Upper lobe of right lung (tissue), 1 donor: ENCODE measurements around the gene FGGY. TPM values are rescaled to one million over a fixed set of nuclear protein-coding genes. Genes with fewer than 3 reads are reported as not detected.
A peak's percentile ranks its signal among the peaks of the same experiment; 100 is the strongest.

Source experiments
- ATAC-seq: fragments of 200-7000 bp; cut with Tn5 transposase; one replicate; pipeline ENCODE4 v1.9.1; 2020; ENCODE audit warnings: mild to moderate bottlenecking, moderate library complexity
- DNase-seq: peaks from one replicate; pipeline ENCODE4 v3.0.0-alpha.2; 2020
- H3K27ac ChIP-seq: fragments of 200-600 bp; one replicate; pipeline ENCODE4 v1.8.0; 2022
- H3K27me3 ChIP-seq: fragments of 200-600 bp; one replicate; pipeline ENCODE4 v1.8.0; 2022; ENCODE audit warnings: mild to moderate bottlenecking
- H3K36me3 ChIP-seq: fragments of 200-600 bp; one replicate; pipeline ENCODE4 v1.8.0; 2022
- H3K4me1 ChIP-seq: fragments of 200-600 bp; one replicate; pipeline ENCODE4 v1.8.0; 2022
- H3K4me3 ChIP-seq: fragments of 200-600 bp; one replicate; pipeline ENCODE4 v1.8.0; 2022; ENCODE audit warnings: mild to moderate bottlenecking
- H3K9me3 ChIP-seq: fragments of 200-600 bp; one replicate; pipeline ENCODE4 v1.8.0; 2022
- intact Hi-C: fragments of 100-400 bp; cut with DNase I; formaldehyde crosslinking; loops from one replicate; pipeline ENCODE4 v1.11.0; 2022
- total RNA-seq: library from RNA; stranded (reverse); fragmentation: NEBNext Ultra II Directional; extraction: Animal tissue kit (Norgen Biotek cat#: 25700); gene quantifications from one replicate; pipeline ENCODE4 v1.2.1, GENCODE V29; 2021
- TF ChIP-seq, protein P1 (sequence below): fragments of 200-600 bp; IDR thresholded peaks from one replicate; pipeline ENCODE4 v1.8.0; 2022; ENCODE audit warnings: antibody characterized with exemption
- donor health status: DM: no; HTN: yes; CAD: no; lungs with severe emphysema.

The FGGY gene
- total RNA-seq, 1 donor from 2014 or later, result 39.2 TPM

DNA sequence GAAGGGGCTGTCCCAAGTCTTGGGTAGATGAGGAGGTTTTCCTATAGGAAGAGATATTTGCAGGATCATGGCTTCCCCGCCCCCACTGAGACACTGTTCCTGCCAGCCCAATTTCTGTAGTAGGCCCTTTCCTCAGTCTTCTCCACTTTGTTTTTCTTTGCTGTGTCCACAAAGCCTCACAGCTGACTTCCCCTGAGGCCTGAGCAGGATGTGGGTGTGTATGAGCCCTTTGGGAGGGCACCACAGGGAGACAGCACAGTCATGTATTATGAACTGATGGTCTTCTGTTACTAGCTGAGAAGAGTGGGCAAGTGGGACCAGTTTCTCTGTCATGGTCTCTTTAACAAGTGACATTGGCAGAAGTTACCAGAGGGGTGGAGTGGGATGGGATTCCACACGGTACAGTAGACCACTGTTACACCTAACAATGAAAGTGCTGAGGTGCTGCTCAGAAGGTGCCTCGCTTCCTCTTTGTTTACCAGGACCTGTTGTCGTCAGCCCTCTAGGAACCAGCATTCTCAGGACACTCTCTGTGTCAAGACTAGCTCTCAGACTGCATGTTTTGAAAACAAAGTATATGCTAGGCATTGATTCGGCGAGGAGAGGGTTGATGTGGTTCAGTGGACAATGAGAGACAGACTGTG, 264.0 kb downstream of the FGGY start:
- Histone ChIP-seq H3K36me3 (no peaks in the 10 kb centered on the region), H3K27me3 (no peaks in the 10 kb centered on the region), H3K27ac (no peak overlapping the region), H3K4me3 (no peak overlapping the region), H3K9me3 (no peaks in the 10 kb centered on the region), H3K4me1 (no peaks in the 10 kb centered on the region)
- TF ChIP-seq, protein P1, sequence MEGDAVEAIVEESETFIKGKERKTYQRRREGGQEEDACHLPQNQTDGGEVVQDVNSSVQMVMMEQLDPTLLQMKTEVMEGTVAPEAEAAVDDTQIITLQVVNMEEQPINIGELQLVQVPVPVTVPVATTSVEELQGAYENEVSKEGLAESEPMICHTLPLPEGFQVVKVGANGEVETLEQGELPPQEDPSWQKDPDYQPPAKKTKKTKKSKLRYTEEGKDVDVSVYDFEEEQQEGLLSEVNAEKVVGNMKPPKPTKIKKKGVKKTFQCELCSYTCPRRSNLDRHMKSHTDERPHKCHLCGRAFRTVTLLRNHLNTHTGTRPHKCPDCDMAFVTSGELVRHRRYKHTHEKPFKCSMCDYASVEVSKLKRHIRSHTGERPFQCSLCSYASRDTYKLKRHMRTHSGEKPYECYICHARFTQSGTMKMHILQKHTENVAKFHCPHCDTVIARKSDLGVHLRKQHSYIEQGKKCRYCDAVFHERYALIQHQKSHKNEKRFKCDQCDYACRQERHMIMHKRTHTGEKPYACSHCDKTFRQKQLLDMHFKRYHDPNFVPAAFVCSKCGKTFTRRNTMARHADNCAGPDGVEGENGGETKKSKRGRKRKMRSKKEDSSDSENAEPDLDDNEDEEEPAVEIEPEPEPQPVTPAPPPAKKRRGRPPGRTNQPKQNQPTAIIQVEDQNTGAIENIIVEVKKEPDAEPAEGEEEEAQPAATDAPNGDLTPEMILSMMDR, result no peak
- no peak for DNase-seq
- ATAC-seq, result no peak
- intact Hi-C loops, result no loop called here

DNA sequence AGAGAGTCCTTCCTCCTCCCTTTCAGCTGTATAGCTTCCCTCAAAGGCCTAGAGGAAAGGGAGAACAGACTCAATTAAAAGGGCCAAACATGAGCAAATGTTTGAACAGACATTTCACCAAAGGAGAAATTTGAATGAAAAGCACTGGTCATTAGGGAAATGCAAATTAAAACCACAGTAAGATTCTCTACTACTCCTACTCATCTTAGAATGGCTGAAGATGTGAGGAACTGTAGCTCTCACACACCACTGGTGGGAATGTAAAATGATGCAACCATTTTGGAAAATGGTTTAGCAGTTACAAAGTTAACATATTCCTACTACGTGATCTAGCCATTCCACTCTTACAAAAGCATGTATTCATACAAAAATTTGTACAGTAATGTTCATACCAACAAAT, 264.9 kb downstream of the FGGY start:
- Histone ChIP-seq H3K4me1 (no peaks in the 10 kb centered on the region), H3K36me3 (no peaks in the 10 kb centered on the region), H3K27ac (no peak overlapping the region), H3K27me3 (no peaks in the 10 kb centered on the region), H3K9me3 (no peaks in the 10 kb centered on the region), H3K4me3 (no peak overlapping the region)
- no peak for DNase-seq
- no peak for ATAC-seq
- TF ChIP-seq, protein P1, result no peak
- intact Hi-C loops, result no loop called here

DNA sequence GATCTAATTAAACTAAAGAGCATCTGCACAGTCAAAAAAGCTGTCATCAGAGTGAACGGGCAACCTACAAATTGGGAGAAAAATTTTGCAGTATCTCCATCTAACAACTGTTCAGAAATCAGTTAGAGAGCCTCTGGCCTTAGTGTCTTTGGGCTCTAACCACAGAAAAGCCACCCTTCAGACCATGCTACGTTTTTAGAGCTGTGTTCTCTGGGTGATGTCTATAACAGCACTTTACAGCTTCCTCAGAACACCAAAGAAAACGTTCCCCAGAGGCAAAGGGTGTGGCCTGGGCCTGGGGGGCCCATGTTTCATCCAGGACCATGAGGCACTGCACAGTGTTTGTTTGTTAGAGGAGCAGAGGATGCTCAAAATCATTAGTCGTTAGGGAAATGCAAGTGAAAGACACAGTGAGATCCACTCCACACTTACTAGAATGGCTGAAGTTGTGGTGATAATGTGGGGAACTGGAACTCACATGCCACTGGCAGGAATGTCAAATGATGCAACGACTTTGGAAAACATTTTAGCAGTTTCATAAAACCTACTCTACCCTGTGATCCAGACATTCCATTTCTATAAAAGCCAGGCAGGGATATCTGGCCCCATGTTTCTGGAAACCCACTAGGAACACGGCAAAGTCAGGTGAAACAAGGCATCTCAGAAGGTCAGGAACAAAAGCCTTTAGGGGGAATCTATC, 267.4 kb downstream of the FGGY start:
- Histone ChIP-seq H3K36me3 (no peaks in the 10 kb centered on the region), H3K4me1 (peaks cover 2% of the 10 kb centered on the region), H3K27ac (no peak overlapping the region), H3K4me3 (no peak overlapping the region), H3K27me3 (no peaks in the 10 kb centered on the region), H3K9me3 (no peaks in the 10 kb centered on the region)
- DNase-seq (no peak), ATAC-seq (no peak)
- TF ChIP-seq, protein P1, result no peak
- intact Hi-C loops, result no loop called here

DNA sequence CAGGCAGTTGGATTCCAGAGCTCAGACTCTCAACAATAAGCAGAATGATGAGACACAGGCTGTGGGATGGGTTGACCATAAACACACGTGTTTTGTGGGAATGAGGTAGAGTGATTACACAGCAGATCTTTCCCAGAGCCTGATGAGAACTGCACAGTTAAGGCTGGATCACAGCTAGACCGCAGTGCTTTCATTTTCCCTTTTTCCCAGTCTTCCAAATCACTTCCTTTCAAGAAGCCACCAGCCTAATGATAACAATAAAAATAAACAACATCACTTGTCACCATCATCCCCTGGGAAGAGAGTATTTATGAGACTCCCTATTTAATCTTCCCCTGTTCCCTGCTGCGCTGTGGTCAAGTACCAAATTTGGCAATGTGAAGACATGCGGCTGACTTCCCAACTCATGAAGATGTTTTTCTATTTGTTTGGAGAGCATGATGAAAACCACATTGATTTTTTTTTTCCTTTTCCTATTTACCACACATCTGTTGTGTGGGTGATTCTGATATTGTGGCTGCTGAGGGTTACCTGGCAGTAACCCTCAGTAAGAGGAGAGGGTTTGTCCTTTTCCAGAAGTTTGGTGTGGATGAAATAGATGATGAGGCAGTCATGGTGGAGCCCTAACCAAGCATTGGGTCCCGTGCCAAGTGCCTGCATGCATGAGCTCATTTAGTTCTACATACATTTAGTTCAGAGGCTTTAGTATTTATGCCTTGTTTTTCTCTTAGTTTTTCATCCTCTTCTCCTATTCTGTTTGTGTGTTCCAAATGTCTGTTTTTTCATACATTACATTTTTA, 268.9 kb downstream of the FGGY start:
- TF ChIP-seq, protein P1, result no peak
- no peaks in the 10 kb centered on the region for H3K27me3 ChIP-seq
- ATAC-seq (peak; percentile 27), DNase-seq (no peak)
- no peaks in the 10 kb centered on the region for H3K36me3 ChIP-seq
- H3K4me1 ChIP-seq, result peaks cover 14% of the 10 kb centered on the region
- H3K9me3 ChIP-seq, result no peaks in the 10 kb centered on the region
- intact Hi-C loops, result no loop called here
- H3K4me3 ChIP-seq, result no peak overlapping the region
- no peak overlapping the region for H3K27ac ChIP-seq

DNA sequence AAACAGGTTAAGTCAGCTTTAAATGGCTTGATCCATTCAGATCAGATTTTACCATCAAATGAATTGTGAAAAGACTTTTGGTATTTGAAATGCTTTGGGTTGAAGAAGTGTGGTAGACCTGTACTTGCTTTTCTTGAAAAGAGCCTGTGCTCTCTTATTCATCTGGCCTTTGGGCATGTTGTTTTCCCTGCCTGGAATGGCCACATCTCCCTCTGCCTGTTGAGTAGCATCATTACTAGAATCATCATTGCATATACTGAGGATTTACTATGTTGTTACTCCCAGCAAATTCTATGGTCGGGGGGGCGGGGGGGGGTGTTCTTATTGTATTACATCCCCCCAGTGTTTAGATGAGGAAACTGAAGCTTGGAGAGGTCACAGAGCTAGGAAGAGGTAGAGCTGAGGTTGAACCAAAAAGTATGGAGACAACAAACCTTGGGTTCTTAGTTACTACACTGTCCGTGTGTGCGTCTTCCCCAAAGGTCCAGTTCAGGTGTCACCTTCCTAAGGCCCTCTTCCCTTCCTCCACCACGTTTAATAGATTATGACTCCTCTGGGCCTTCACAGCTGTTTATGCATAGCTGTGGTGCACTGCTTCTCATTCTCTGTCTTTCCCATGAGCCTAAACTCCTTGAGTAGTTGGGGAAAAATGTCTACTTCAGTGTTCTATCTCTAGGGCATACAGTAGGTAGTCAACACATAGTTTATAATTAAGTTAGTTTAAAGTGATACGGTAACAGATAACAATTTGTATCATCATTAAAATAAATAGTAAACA, 271.5 kb downstream of the FGGY start:
- H3K4me3 ChIP-seq, result no peak overlapping the region
- ATAC-seq, result no peak
- DNase-seq, result no peak
- H3K27ac ChIP-seq, result no peak overlapping the region
- no peaks in the 10 kb centered on the region for H3K36me3 ChIP-seq
- H3K4me1 ChIP-seq, result peaks cover 19% of the 10 kb centered on the region
- TF ChIP-seq, protein P1, result no peak
- H3K9me3 ChIP-seq, result no peaks in the 10 kb centered on the region
- intact Hi-C loops, result no loop called here
- H3K27me3 ChIP-seq, result no peaks in the 10 kb centered on the region
